GM23248 (cell line): ENCODE measurements around the gene STK16. TPM values are rescaled to one million over a fixed set of nuclear protein-coding genes. Genes with fewer than 3 reads are reported as not detected.
A peak's percentile ranks its signal among the peaks of the same experiment; 100 is the strongest.

Source experiments
- DNase-seq: peaks from one replicate; pipeline ENCODE4 v3.0.0-alpha.2; 2015
- H2AFZ ChIP-seq: fragments of 200-600 bp; sonication (generic); 2 replicates; pipeline ENCODE4 v1.6.1; 2016; ENCODE audit warnings: antibody characterized with exemption
- H3F3A ChIP-seq: fragments of 200-600 bp; sonication (generic); 2 replicates; pipeline ENCODE4 v1.6.1; 2016; ENCODE audit warnings: mild to moderate bottlenecking, antibody characterized with exemption, mixed run types; ENCODE audit not compliant: insufficient read depth
- H3K27ac ChIP-seq: fragments of 200-600 bp; sonication (generic); 2 replicates; pipeline ENCODE4 v1.5.1; 2016; ENCODE audit warnings: mild to moderate bottlenecking
- H3K27me3 ChIP-seq: fragments of 200-600 bp; sonication (generic); replicated peaks from 2 replicates; pipeline ENCODE4 v1.6.1; 2016; ENCODE audit warnings: mild to moderate bottlenecking; ENCODE audit not compliant: insufficient read depth
- H3K36me3 ChIP-seq: fragments of 200-600 bp; sonication (generic); 2 replicates; pipeline ENCODE4 v1.6.1; 2016; ENCODE audit warnings: low read depth, mild to moderate bottlenecking
- H3K4me1 ChIP-seq: fragments of 200-600 bp; sonication (generic); 2 replicates; pipeline ENCODE4 v1.6.1; 2016; ENCODE audit warnings: mild to moderate bottlenecking; ENCODE audit not compliant: insufficient read depth
- H3K4me2 ChIP-seq: fragments of 200-600 bp; sonication (generic); one replicate; pipeline ENCODE4 v1.6.1; 2016; ENCODE audit warnings: mild to moderate bottlenecking; ENCODE audit not compliant: unreplicated experiment
- H3K4me3 ChIP-seq: fragments of 200-600 bp; sonication (generic); 2 replicates; pipeline ENCODE4 v1.5.1; 2016; ENCODE audit warnings: mild to moderate bottlenecking
- H3K79me2 ChIP-seq: fragments of 200-600 bp; sonication (generic); 2 replicates; pipeline ENCODE4 v1.6.1; 2016; ENCODE audit warnings: mild to moderate bottlenecking; ENCODE audit not compliant: insufficient read depth
- H3K9ac ChIP-seq: fragments of 200-600 bp; sonication (generic); 2 replicates; pipeline ENCODE4 v1.6.1; 2016; ENCODE audit warnings: mild to moderate bottlenecking
- H3K9me2 ChIP-seq: fragments of 200-600 bp; sonication (generic); 2 replicates; pipeline ENCODE4 v1.6.1; 2016; ENCODE audit warnings: mixed run types, mild to moderate bottlenecking, moderate library complexity; ENCODE audit not compliant: insufficient read depth
- H3K9me3 ChIP-seq: fragments of 200-600 bp; sonication (generic); one replicate; pipeline ENCODE4 v1.6.1; 2017; ENCODE audit warnings: low read depth
- H4K20me1 ChIP-seq: fragments of 200-600 bp; sonication (generic); 2 replicates; pipeline ENCODE4 v1.6.0; 2016; ENCODE audit not compliant: insufficient read depth
- EZH2 ChIP-seq: fragments of 200-600 bp; sonication (generic); IDR thresholded peaks from 2 replicates; pipeline ENCODE4 v1.6.1; 2018; ENCODE audit warnings: antibody characterized with exemption, mild to moderate bottlenecking; ENCODE audit not compliant: insufficient read depth, poor library complexity, severe bottlenecking
- EZH2phosphoT487 ChIP-seq: fragments of 200-600 bp; sonication (generic); IDR thresholded peaks from 2 replicates; pipeline ENCODE4 v1.6.1; 2018; ENCODE audit warnings: antibody characterized with exemption, moderate library complexity, mild to moderate bottlenecking, low read depth; ENCODE audit not compliant: insufficient read depth
- WGBS, 2 experiments: methylation state at CpG; one replicate each; pipeline ENCODE4 v1.1.6; 2015 to 2017; ENCODE audit warnings: low lambda C conversion rate in 2 of 2, low coverage in 1 of 2; ENCODE audit errors: missing lambda C conversion rate in 2 of 2; 5-methylcytosine and 5-hydroxymethylcytosine counted together
- in situ Hi-C: fragments of 300-500 bp; cut with MboI; formaldehyde crosslinking; loops from 2 replicates; pipeline ENCODE4 v1.15.0; 2020
- polyA plus RNA-seq: library from polyadenylated mRNA; unstranded; fragments of >200 nt; fragmentation: Nextera tagmentation; extraction: Ambion mirVana; gene quantifications from 2 replicates; pipeline ENCODE4 v1.2.1, GENCODE V29; 2016
- total RNA-seq: library from RNA; depleted of rRNA; stranded (reverse); fragments of >200 nt; shearing (Covaris generic); gene quantifications from 2 replicates; pipeline ENCODE4 v1.2.3, GENCODE V29; 2014

Gene STK16
- total and polyA plus RNA-seq, 2 experiments from 2014 or later: 7.2 to 16.0 TPM

DNA sequence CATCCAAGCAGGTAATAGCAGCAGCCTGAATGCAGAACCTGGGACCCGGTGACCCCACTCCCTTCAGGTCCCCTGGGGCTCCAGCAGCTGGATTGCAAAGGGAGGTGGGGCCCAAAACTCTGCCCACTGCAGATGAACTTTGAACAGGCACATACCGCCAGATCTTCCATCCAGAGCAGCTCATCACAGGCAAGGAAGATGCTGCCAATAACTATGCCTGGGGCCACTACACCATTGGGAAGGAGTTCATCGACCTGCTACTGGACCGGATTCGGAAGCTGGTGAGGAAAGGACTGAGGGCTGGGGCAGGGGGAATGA, 24.7 kb downstream of the STK16 start:
- no peak for DNase-seq
- in situ Hi-C loops: no loop called here
- Histone ChIP-seq H3K4me1 (peaks cover 27% of the 10 kb centered on the region), H3K27me3 (no peaks in the 10 kb centered on the region), H3K9ac (no peak overlapping the region), H3K4me3 (no peak overlapping the region), H3K79me2 (no peaks in the 10 kb centered on the region), H3K9me2 (no peaks in the 10 kb centered on the region), H3F3A (peaks cover 16% of the 10 kb centered on the region), H2AFZ (no peak overlapping the region), H3K36me3 (no peaks in the 10 kb centered on the region), H4K20me1 (no peaks in the 10 kb centered on the region), H3K4me2 (no peak overlapping the region), H3K27ac (no peak overlapping the region), H3K9me3 (no peaks in the 10 kb centered on the region)
- no peak for TF ChIP-seq EZH2
- TF ChIP-seq EZH2phosphoT487: no peak
- 76 to 78% methylated on average over 5 of the region's 5 CpGs for WGBS, 2 experiments

DNA sequence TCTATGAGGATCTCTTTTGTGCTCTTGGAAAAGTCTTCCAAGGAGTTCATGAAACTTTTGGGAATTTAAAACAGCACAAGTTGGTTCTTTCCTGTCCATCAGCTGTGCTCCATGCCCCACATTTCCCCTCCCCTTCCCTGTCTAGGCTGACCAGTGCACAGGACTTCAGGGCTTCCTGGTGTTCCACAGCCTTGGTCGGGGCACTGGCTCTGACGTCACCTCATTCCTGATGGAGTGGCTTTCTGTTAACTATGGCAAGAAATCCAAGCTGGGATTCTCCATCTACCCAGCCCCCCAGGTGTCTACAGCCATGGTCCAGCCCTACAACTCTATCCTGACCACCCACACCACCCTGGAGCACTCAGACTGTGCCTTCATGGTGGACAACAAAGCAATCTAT, 25.7 kb downstream of the STK16 start:
- Histone ChIP-seq H3K9ac (no peak overlapping the region), H4K20me1 (no peaks in the 10 kb centered on the region), H3K4me1 (peaks cover 27% of the 10 kb centered on the region), H3K9me2 (no peaks in the 10 kb centered on the region), H3K79me2 (no peaks in the 10 kb centered on the region), H3K9me3 (no peaks in the 10 kb centered on the region), H3F3A (peaks cover 17% of the 10 kb centered on the region), H3K4me2 (no peak overlapping the region), H3K27ac (no peak overlapping the region), H3K27me3 (no peaks in the 10 kb centered on the region), H3K36me3 (no peaks in the 10 kb centered on the region), H3K4me3 (no peak overlapping the region), H2AFZ (no peak overlapping the region)
- 52 to 57% methylated on average over 2 of the region's 2 CpGs for WGBS, 2 experiments
- DNase-seq: no peak
- in situ Hi-C loops: no loop called here
- TF ChIP-seq EZH2: no peak
- TF ChIP-seq EZH2phosphoT487: no peak

DNA sequence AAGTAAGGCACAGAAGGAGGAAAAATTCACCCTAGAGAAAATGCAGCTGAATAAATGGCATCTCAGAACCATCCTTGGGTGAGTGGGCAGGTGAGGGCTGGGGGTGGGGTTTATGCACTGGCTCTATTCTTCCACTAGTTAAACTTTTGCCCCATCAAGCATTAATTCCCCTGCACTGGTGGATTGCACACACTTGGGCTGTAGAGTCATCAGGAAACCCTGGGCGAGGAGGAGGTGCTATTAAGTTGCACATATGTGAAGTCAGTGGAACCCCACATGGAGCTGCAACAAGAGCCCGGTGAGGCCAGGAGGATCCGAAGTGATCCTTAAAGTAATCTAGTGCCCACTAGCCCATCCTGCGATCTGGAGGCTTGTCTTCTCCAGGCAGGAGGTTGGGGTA, 27.1 kb downstream of the STK16 start:
- H3K9me2 ChIP-seq: no peaks in the 10 kb centered on the region
- H2AFZ ChIP-seq: no peak overlapping the region
- H3K36me3 ChIP-seq: no peaks in the 10 kb centered on the region
- H3K27me3 ChIP-seq: no peaks in the 10 kb centered on the region
- H3K9me3 ChIP-seq: no peaks in the 10 kb centered on the region
- peaks cover 27% of the 10 kb centered on the region for H3K4me1 ChIP-seq
- H3K9ac ChIP-seq: no peak overlapping the region
- H3K79me2 ChIP-seq: no peaks in the 10 kb centered on the region
- H3F3A ChIP-seq: peaks cover 17% of the 10 kb centered on the region
- no peaks in the 10 kb centered on the region for H4K20me1 ChIP-seq
- no peak for TF ChIP-seq EZH2
- TF ChIP-seq EZH2phosphoT487: no peak
- peak; percentile 39 for DNase-seq
- no peak overlapping the region for H3K27ac ChIP-seq
- H3K4me3 ChIP-seq: no peak overlapping the region
- H3K4me2 ChIP-seq: no peak overlapping the region
- in situ Hi-C loops: no loop called here
- 70 to 74% methylated on average over 4 of the region's 4 CpGs for WGBS, 2 experiments

DNA sequence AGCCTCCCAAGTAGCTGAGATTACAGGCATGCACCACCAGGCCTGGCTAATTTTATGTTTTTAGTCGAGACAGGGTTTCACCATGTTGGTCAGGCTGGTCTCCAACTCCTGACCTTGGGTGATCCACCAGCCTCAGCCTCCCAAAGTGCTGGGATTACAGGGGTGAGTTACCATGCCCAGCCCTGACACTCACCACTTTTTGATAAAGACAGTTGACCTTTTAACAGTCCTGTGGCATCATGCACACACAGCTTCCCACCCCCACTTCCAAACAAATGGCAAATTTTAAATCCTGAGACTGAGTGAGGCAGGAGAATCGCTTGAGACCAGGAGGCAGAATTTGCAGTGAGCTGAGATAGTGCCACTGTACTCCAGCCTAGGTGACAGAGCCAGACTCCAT, 27.7 kb downstream of the STK16 start:
- in situ Hi-C loops: no loop called here
- 54 to 67% methylated on average over 2 of the region's 2 CpGs for WGBS, 2 experiments
- no peaks in the 10 kb centered on the region for H3K27me3 ChIP-seq

DNA sequence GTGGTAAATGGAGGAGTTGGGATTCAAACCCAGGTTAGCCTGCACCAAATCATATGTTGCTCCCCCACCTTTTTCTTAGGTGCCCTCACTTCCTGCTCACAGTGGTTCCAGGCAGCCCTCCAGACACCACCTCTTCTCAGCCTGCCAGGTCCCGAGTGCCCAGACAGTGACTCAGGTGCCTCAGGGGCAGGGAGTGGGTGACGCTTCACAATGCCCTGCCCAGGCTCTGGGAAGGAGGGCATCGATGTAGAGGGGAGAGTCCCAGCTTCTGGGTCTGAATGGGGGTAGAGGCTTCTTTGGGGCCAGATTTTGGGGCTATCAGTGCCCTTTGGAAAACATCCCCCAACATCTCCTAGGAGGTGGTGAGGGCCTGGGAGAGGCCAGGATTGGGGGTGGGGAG, 28.7 kb downstream of the STK16 start:
- H3K9me3 ChIP-seq: no peaks in the 10 kb centered on the region
- H3K4me1 ChIP-seq: peaks cover 38% of the 10 kb centered on the region
- H3K27me3 ChIP-seq: no peaks in the 10 kb centered on the region
- in situ Hi-C loops: no loop called here
- 32 to 46% methylated on average over 3 of the region's 3 CpGs for WGBS, 2 experiments
- H3K4me2 ChIP-seq: peak overlapping the region; percentile 49
- DNase-seq: peak; percentile 74
- TF ChIP-seq EZH2phosphoT487: no peak
- no peak for TF ChIP-seq EZH2
- H3K79me2 ChIP-seq: no peaks in the 10 kb centered on the region
- no peaks in the 10 kb centered on the region for H4K20me1 ChIP-seq
- no peaks in the 10 kb centered on the region for H3K9me2 ChIP-seq
- H3K27ac ChIP-seq: peak overlapping the region; percentile 91
- no peak overlapping the region for H2AFZ ChIP-seq
- H3F3A ChIP-seq: peaks cover 26% of the 10 kb centered on the region
- peak overlapping the region; percentile 66 for H3K9ac ChIP-seq
- no peaks in the 10 kb centered on the region for H3K36me3 ChIP-seq
- H3K4me3 ChIP-seq: peak overlapping the region; percentile 36

More for the DNA sequence above, 27.7 kb downstream of the STK16 start:
- H2AFZ ChIP-seq: no peak overlapping the region
- peaks cover 18% of the 10 kb centered on the region for H3F3A ChIP-seq
- H3K9me2 ChIP-seq: no peaks in the 10 kb centered on the region
- no peaks in the 10 kb centered on the region for H3K79me2 ChIP-seq
- no peak for DNase-seq
- no peak overlapping the region for H3K27ac ChIP-seq
- no peak overlapping the region for H3K4me2 ChIP-seq
- no peak overlapping the region for H3K4me3 ChIP-seq
- H3K9me3 ChIP-seq: no peaks in the 10 kb centered on the region
- no peaks in the 10 kb centered on the region for H4K20me1 ChIP-seq
- peaks cover 29% of the 10 kb centered on the region for H3K4me1 ChIP-seq
- TF ChIP-seq EZH2phosphoT487 (no peak), EZH2 (no peak)
- H3K9ac ChIP-seq: no peak overlapping the region
- H3K36me3 ChIP-seq: no peaks in the 10 kb centered on the region
